Mammary microvascular endothelial cell (primary cell): ENCODE results near the gene ATP2A3. TPM values are rescaled to one million over a fixed set of nuclear protein-coding genes. Genes with fewer than 3 reads are reported as not detected.

Source experiments
- total RNA-seq: library from RNA; depleted of rRNA; stranded (reverse); fragments of >200 nt; gene quantifications from 2 replicates; pipeline ENCODE4 v1.2.3, GENCODE V29; 2015

Gene ATP2A3
- total RNA-seq, result 0.49 and 0.53 TPM in 2 replicates

DNA sequence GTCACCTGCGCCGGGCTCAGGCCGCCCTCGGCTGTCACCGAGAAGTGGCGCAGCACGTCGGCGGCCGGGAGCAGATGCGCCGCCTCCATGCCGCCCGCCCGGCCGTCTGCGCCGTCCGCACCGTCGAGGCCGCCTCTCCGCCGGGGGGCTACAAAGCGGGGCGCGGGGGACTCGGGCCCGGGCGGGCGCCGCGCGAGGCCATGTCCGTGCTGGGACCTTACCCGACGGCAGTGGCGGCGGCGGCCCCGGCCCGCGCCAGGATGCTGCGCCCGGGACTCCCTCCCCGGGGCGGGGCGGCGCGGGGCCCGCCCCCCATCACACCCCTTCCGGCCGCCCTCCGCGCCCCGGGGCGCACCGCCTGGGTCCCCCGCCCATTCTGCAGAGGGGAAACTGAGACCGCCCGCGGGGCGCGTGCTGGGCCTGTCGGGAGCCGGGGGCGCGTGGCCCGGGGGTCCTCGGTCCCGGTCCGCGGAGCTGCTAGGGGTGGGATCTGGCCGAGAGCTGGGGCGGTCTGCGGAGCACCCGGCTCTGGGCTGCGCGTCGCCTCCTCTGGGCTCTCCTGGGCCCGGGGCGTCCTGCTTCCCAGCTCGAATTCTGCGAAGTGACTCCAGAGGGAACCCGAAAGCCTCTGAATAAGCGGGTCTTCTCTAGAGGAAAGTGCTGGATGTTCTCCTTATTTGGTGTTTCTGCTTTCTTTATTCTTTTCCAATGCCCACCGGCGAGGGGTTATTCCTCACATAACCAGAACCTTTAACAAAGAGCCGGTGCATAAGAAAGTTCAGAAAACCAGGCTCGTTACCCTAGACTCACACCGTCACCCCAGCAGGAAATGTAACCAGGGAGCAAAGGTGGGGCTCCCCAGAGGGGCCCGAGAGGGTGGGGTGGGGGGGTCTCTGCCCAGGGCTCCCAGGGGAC lies at the start of gene ATP2A3:
Gene ATP2A3, minus strand, starts transcription at position 235 of the 915 bp plus-strand sequence. Its CDS starts 146 bp downstream, at position 89.

DNA sequence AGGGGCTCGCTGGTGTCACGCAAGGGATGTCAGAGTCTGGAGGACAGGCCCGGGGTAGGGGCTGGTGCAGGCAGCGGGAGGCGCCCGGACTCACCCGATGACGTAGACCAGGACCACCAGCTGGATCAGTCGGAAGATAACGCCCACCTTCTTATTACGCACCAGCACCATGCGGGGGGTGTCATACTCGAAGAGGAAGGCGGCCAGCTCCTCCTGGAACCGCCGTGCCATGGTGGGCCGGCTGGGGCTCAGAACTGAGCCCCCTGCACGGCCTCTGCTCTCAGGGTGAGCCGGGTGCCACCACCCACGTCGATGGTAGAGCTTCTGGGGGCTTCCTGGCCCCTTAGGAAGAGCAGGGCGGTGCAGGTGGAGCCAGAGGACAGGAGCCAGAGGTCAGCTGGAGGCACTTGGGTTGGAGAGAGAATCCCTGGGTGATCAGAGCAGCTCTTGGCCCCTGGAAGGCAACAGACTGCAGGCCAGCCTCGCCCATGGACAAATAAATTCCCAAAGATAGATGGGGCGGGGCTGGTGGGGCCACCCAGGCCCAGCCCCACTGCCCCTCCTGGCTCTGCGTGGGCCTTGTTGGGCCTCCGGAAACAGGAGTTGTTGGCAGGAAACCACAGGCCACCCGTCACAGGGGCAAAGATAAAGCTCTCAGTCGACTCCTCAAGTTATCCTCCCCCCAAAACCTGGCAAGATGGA lies 48.1 kb downstream of the ATP2A3 start, which contains the start of gene P2RX1:
Gene P2RX1, minus strand, starts transcription at position 471 of the 702 bp plus-strand sequence. Its CDS starts 240 bp downstream, at position 231.

DNA sequence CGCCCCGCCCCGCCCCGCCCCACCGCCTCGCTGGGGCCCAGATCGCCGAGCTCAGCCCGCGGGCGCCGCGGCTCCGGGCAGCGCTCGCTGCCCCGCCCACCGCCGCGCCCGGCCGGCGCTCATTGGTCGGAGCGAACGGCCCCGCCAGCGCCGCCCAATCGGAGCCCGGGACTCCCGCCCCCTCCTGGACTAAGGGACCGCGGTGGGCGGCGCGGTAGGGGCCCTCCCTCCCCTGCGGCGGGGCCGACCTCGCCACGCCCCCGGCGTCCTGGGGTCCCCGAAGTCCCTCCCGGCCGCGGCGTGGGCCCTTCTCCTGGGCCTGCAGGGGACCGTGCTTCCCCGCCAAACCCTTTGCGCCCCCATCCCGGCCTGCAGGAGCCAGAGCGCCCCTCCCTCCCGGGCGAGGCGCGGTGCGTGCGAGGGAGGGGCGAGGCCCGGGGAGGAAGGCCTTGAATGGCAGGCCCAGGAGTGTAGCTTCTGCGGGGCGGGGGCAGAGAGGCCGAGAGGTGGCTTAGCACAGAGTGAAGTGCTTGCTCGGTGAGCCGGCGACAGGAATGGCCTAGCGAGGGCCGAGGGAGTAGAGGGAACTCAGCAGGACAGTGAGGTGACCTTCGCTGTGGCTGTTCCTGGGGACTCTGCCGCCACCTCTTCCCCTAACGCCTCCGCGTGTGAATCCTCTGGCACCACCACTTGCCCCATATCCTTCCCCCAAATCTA lies 71.1 kb downstream of the ATP2A3 start, which contains the start of gene CAMKK1:
Gene CAMKK1, minus strand, starts transcription at position 51 of the 717 bp plus-strand sequence. CDS start 7,366 bp downstream, outside the sequence.

Other genes with a start within 250 kb of the ATP2A3 start
- gene HASPIN, start 240.5 kb downstream of the ATP2A3 start, total RNA-seq, result 9.4 and 10.9 TPM in 2 replicates
- 34.0 and 35.7 TPM in 2 replicates for gene ITGAE, start 163.2 kb downstream of the ATP2A3 start, total RNA-seq
- 14.2 and 14.5 TPM in 2 replicates for gene NCBP3, start 118.2 kb downstream of the ATP2A3 start, total RNA-seq
- gene CAMKK1, start 71.4 kb downstream of the ATP2A3 start, total RNA-seq, result 3.2 and 3.3 TPM in 2 replicates
- gene P2RX1, start 48.0 kb downstream of the ATP2A3 start, total RNA-seq, result not detected in 2 replicates
- 24.5 and 27.5 TPM in 2 replicates for gene ZZEF1, start 178.6 kb upstream of the ATP2A3 start, total RNA-seq
- 20.9 and 21.5 TPM in 2 replicates for gene CYB5D2, start 178.8 kb upstream of the ATP2A3 start, total RNA-seq